HG03439 (cell line): ENCODE results near the gene FARP2.
"Not testable (repeated sequence)": the region's sequence is repeated elsewhere in the genome, so short reads cannot be mapped to it uniquely, and the experiment has no call there.

Experiments used
- ATAC-seq: cut with Tn5 transposase; IDR thresholded peaks from one replicate; pipeline ENCODE4 v1.9.1; 2021; ENCODE audit warnings: mild to moderate bottlenecking, moderate library complexity; ENCODE audit not compliant: unreplicated experiment

FARP2 gene

GRCh38 chr2:241396809-241397208 lies 40.7 kb downstream of the FARP2 start:
- ATAC-seq: not testable (repeated sequence)

- ATAC-seq: no peak
Measured at GRCh38 chr2:241399941-241400922, 44.1 kb downstream of the FARP2 start.

DNA sequence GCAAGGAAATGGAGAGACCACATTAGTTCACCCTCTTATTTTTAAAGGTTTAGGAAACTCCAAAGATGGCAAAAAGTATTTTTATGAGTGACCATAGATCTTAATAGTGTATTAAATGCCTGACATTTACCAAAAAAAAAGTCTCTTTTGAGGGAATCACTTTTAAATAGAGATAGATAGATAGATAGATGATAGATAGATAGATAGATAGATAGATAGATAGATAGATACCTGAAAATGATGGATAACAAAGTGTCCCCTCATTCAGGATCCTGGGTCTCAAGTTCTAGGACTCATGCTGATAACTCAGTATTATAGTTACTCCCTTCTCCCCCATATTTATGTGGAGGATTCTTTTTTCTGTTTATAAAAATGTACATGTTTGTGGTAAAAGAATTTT lies 52.8 kb downstream of the FARP2 start:
- ATAC-seq: no peak

DNA sequence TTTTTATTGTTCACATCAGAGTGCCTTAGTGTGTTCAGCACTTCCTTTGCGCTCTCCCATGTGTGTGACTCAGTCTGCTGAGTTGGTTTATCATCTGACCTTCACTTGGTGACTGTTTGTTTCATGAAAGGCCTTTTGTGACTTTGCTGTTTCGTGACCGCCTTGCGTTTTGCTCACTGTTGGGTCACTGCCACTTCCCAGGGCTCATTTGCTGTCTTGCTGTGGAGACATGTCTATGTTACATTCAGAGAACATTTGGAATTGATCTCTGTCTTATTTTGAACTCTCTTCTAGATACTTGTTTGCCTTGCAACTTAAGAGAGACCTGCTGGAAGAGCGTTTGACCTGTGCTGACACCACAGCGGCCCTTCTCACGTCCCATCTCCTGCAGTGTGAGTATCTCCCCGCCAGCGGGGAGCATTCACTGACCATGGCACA lies 54.7 kb downstream of the FARP2 start:
- no peak for ATAC-seq

DNA sequence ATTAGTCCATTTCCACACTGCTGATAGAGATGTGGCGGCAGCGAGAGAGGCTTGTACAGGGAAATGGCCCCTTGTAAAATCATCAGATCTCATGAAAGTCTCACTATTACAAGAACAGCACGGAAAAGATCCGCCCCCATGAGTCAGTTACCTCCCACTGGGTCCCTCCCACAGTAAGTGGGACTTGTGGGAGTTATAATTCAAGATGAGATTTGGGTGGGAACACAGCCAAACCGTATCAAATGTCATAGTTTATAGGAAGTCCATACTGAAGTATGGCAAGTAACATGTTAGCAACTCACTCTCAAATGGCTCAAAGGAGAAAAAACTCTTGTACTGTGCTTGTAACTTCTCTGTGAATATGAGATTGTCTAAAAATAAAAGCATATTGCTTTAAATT lies 56.1 kb downstream of the FARP2 start:
- ATAC-seq: no peak

DNA sequence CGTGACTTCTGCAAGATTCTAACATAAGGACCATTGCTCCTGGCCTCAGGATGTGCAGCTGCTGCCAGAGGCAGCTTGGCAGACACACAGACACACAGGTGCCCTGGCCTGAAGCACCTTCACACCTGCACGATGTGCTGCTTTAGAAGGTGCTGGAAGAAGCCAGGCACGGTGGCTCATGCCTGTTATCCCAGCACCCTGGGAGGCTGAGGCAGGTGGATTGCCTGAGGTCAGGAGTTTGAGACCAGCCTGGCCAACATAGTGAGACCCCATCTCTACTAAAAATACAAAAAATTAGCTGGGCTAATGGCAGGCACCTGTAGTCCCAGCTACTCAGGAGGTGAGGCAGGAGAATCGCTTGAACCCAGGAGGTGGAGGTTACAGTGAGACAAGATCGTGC lies 57.4 kb downstream of the FARP2 start:
- ATAC-seq: not testable (repeated sequence)

DNA sequence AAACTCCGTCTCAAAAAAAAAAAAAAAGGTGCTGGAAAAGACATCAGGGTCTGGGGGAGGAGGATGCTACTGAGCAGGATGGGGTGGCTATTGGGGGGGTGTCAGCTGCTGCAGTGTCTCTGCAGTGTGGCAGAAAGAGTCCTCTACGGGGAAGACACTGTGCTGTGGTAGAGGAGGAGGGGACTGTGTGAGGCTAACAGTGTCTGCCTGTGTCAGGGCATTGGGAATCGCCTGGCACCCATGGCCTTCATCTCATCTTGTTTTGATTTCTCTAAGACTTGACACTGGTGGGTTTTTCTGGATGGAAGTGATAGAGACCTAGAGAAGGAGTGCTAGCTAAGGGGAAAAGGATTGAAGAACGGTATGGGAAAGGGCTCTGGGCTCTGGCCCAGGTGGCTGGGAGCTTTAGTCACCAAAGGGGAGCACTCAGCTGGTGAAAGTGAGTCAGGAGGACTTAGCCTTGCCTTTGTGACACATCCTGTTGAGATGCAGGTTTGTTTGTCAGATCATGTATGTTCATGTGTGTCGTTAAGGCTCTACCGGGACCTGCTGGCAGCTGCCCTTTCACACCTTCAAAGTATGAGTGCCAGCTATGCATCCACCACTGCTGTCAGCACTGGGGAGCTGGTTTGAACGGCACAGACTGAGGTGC lies 58.0 kb downstream of the FARP2 start:
- no peak for ATAC-seq

- no peak for ATAC-seq
Measured at GRCh38 chr2:241415196-241415595, 59.1 kb downstream of the FARP2 start.

DNA sequence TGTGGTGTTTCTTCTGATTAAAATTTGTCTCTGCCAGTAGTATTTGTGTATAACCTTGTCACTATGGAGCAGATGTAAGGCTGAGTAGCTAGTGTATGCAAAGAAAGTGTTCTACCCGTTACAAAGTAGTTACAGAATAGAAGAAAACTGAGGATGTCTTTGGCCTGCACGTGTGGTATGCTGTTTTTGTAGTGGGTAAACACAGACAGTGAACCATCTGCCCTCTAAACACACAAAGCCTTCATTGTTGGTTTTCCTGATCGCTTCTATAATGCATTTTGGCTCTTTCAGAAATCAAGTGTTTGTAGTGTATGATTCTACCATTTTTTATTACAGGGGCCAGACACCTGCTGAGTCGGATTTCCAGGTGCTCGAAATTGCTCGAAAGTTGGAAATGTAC lies 61.5 kb downstream of the FARP2 start:
- ATAC-seq: no peak

DNA sequence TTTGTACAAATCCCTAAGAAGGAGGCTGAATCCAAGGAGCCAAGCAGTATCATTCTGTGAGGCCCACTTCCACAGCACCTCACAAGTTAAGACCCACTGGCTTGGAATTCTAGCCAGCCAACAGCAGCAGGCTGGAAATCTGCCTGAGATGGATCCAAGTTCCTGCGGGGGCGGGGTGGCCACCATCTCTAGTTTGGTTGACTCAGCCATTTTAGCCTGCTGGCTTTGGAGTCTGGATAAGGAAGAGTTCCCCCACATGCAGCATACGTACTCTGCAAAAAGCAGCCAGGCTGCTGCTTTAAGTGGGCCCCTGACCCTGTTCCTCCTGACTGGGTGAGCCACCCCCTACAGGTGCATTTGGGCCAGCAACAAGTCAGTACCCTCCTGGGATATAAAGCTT lies 65.2 kb downstream of the FARP2 start:
- no peak for ATAC-seq

DNA sequence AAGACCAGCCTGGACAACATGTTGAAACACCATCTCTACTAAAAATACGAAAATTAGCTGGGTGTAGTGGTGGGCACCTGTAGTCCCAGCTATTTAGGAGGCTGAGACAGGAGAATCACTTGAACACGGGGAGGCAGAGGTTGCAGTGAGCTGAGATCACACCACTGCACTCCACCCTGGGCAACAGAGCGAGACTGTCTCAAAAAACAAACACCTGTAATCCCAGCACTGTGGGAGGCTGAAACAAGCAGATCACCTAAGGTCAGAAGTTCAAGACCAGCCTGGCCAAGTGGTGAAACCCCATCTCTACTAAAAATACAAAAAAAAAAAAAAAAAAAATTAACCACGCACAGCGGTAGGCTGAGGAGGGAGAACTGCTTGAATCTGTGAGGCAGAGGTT lies 65.9 kb downstream of the FARP2 start:
- ATAC-seq: not testable (repeated sequence)

DNA sequence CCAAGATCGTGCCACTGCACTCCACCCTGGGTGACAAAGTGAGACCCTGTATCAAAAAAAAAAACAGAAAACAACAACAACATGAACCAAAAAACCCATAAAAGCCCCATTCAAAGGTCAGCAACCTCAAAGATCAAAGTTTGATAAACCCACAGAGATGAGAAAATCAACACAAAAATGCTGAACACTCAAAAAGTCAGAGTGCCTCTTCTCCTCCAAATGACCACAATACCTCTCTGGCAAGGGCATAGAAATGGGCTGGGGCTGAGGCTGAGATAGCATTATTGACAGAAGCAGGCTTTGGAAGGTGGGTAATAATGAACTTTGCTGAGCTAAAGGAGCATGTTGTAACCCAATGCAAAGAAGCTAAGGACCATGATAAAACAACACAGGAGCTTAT lies 66.3 kb downstream of the FARP2 start:
- ATAC-seq: no peak

DNA sequence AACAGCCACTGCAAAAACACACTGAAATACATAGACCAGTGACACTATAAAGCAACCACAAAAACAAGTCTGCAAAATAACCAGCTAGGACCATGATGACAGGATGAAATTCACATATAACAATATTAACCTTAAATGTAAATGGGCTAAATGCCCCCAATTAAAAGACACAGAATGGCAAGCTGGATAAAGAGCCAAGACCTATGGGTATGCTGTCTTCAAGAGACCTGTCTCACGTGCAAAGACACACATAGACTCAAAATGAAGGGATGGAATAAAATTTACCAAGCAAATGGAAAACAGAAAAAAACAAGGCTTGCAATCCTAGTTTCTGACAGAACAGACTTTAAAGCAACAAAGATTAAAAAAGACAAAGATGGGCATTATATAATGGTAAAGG lies 67.4 kb downstream of the FARP2 start:
- not testable (repeated sequence) for ATAC-seq

- no peak for ATAC-seq
Measured at GRCh38 chr2:241425368-241425767, 69.3 kb downstream of the FARP2 start.

- no peak for ATAC-seq
Measured at GRCh38 chr2:241430178-241430577, 74.1 kb downstream of the FARP2 start.

GRCh38 chr2:241432824-241433448 lies 76.9 kb downstream of the FARP2 start:
- ATAC-seq: no peak

DNA sequence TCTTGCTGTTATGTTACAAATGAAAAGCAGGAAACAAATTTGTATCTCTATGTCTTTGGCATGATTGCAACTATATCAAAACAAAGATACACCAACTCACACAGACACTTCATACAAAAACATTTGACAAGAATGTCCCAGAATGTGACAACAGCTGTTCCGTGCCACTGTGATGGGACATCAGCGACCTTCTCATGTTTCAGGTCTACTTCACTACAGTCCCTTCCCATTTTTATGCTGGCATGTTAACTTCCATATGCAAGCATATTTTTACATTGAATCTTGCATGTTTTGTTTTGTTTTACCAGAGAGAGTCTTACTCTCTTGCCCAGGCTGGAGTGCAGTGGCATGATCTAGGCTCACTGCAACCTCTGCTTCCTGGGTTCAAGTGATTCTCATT lies 81.1 kb downstream of the FARP2 start:
- ATAC-seq: no peak

DNA sequence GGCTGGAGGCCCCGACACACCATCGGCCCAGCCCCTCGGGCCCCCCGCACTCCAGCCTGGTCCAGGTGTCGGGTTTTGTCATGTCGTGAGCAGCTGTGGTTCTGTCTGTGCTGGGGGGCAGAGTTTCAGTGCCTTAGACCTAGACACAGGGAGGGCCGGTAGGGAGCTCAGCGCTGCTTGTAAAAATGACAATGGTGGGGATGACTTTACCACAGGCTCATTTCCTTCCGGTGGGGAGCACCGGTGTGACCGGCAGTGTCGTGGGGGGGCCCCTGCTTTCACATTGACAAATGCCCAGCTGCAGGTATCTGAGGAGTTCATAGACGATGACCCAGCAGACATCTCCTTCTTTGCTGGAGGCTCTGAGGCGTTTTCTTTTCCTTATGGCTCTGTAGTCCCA lies 85.4 kb downstream of the FARP2 start:
- no peak for ATAC-seq

DNA sequence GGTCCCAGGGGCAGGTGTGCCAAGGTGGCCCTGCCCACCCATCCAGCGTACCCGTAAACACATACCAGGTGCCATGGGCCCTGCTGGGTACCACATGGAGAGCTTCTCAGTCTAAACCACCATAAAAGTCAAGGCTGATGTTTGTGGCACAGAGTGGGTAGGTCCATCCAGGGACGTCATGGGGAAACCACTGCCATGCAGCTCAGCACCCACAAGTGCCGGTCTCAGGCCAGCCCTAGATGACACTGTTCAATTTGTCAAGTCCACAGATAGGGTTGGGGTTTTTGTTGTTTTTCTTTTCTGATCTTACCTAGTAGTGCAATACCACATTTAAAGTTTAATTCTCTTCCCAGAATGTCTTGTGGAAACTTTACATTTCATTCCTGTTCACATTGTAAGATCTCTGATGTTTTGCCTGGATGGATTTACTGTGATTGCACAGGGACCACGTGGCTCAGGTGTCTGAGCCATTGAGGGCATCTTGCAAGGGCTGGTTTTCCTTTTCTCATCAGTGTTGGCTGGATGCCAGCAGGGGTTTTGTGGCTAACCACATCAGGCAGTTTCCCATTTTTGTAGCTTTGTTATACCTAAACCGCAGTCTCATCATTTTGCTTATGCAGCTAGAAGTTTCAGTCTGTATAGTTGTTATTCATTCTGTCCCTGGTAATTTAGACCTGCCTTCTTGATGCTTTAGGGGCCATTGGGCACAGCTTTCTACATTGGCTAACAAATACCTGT lies 87.6 kb downstream of the FARP2 start:
- peak; percentile 65 for ATAC-seq

DNA sequence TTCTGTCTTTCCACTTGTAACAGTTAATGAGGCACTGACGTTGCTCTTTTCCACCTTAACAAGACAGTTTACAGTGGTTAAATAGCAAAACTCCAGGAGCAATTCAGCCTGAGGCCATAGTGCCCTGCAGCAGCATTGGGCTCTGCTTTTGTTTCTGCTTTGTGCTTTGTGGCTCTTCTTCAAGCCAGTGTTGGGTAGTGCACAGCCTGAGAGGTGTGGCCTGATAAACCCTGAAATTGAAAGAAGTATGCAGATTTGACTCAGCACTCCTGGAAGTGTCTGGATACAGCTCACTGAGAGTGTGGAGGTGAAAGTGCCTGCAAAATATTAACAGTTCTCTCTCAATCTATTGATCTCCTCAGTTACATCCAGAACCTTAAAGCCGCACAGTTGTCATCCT lies 89.3 kb downstream of the FARP2 start:
- no peak for ATAC-seq

DNA sequence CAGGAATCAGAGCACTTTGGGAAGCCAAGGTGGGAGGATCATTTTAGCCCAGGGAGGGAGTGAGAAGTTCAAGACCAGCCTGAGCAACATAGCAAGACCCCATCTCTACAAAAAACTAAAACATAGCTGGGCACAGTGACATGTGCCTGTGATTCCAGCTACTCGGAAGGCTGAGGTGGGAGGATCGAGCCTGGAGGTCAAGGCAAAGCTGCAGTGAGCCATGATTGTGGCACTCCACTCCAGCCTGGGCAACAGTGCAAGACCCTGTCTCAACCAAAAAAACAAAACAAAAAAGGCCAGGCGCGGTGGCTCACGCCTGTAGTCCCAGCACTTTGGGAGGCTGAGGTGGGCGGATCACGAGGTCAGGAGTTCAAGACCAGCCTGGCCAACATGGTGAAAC lies 94.0 kb downstream of the FARP2 start:
- not testable (repeated sequence) for ATAC-seq
